Activated CD8-positive, alpha-beta memory T cell treated with anti-CD3 and anti-CD28 coated beads, Interleukin-2, amount 50 U/mL, for 24 hours (primary cell): ENCODE measurements around the gene ANKRD40CL.
"Not testable (repeated sequence)": the region's sequence is repeated elsewhere in the genome, so short reads cannot be mapped to it uniquely, and the experiment has no call there.

Experiments used
- DNase-seq: peaks from one replicate; pipeline ENCODE4 v3.0.0-alpha.2; 2020; ENCODE audit errors: extremely low read depth

The ANKRD40CL gene

GRCh38 chr17:50767446-50767845, at the start of gene ANKRD40CL:
ANKRD40CL (minus strand) TSS chr17:50767518; CDS start chr17:50766913, 605 bp downstream.
- no peak for DNase-seq

- no peak for DNase-seq
Observed at GRCh38 chr17:50816271-50816670, 49.0 kb upstream of the ANKRD40CL start.

GRCh38 chr17:50815400-50815799, 48.1 kb upstream of the ANKRD40CL start:
- no peak for DNase-seq

GRCh38 chr17:50813583-50813982, 46.3 kb upstream of the ANKRD40CL start:
- no peak for DNase-seq

- no peak for DNase-seq
Observed at GRCh38 chr17:50808888-50809287, 41.6 kb upstream of the ANKRD40CL start.

- DNase-seq = no peak
Observed at GRCh38 chr17:50808413-50808812, 41.1 kb upstream of the ANKRD40CL start.

- DNase-seq = no peak
Observed at GRCh38 chr17:50807675-50808074, 40.4 kb upstream of the ANKRD40CL start.

GRCh38 chr17:50807009-50807408, 39.7 kb upstream of the ANKRD40CL start:
- DNase-seq = no peak

- DNase-seq = no peak
Observed at GRCh38 chr17:50806141-50806643, 38.9 kb upstream of the ANKRD40CL start.

GRCh38 chr17:50805486-50805885, 38.2 kb upstream of the ANKRD40CL start:
- DNase-seq = no peak

GRCh38 chr17:50804749-50805475, 37.6 kb upstream of the ANKRD40CL start:
- not testable (repeated sequence) for DNase-seq

GRCh38 chr17:50803676-50804075, 36.4 kb upstream of the ANKRD40CL start:
- no peak for DNase-seq

- no peak for DNase-seq
Observed at GRCh38 chr17:50802609-50803571, 35.6 kb upstream of the ANKRD40CL start.

GRCh38 chr17:50800196-50800700, 32.9 kb upstream of the ANKRD40CL start:
- no peak for DNase-seq

- no peak for DNase-seq
Observed at GRCh38 chr17:50799582-50799981, 32.3 kb upstream of the ANKRD40CL start.

GRCh38 chr17:50798424-50799288, 31.3 kb upstream of the ANKRD40CL start:
- DNase-seq = no peak

- no peak for DNase-seq
Observed at GRCh38 chr17:50797135-50797810, 30.0 kb upstream of the ANKRD40CL start.

GRCh38 chr17:50794361-50794760, 27.0 kb upstream of the ANKRD40CL start:
- DNase-seq = no peak

- DNase-seq = no peak
Observed at GRCh38 chr17:50793007-50793406, 25.7 kb upstream of the ANKRD40CL start.

GRCh38 chr17:50792132-50792531, 24.8 kb upstream of the ANKRD40CL start:
- no peak for DNase-seq

GRCh38 chr17:50790618-50791017, 23.3 kb upstream of the ANKRD40CL start:
- no peak for DNase-seq
